NCI-H526 treated with DMSO at 0.1 percent for 48 hours (cell line): ENCODE results near the gene CSH1.
"Not testable (repeated sequence)": the region's sequence is repeated elsewhere in the genome, so short reads cannot be mapped to it uniquely, and the experiment has no call there.

ENCODE experiments used
- DNase-seq: peaks from one replicate; lab custom pipeline; 2025; lab: John Stamatoyannopoulos, UW

CSH1 gene

DNA sequence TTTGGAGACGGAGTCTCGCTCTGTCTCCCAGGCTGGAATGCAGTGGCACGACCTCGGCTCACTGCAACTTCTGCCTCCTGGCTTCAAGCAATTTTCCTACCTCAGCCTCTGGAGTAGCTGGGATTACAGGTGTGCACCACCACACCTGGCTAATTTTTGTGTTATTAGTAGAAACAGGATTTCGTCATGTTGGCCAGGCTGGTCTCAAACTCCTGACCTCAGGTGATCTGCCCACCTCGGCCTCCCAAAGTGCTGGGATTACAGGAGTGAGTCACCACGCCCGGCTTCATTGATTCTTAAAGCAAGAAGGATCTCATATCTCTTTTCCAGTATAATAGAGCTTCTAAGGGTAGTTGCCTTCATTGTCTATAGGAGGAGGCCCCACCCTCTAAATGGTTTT, 8.4 kb upstream of the CSH1 start:
- not testable (repeated sequence) for DNase-seq

DNA sequence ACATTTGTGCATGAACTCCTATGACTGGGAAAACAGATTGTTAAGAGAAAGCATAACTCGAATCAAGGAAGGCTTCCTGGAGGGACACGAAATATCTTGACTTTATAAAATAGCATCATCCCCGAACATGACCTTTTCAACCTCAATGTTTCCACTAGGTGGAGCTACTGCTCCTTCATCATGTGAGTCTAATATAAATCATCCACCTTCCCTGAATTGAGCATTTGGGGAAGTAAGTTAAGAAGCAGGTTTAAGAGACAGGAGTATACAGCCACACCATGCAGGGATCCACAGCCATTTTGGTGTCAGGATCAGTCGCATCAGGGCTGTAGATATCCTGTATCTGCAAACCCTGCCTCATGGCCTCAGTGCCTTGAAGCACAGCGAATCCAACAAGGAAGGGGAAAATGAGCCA, 7.4 kb upstream of the CSH1 start:
- DNase-seq: not testable (repeated sequence)

DNA sequence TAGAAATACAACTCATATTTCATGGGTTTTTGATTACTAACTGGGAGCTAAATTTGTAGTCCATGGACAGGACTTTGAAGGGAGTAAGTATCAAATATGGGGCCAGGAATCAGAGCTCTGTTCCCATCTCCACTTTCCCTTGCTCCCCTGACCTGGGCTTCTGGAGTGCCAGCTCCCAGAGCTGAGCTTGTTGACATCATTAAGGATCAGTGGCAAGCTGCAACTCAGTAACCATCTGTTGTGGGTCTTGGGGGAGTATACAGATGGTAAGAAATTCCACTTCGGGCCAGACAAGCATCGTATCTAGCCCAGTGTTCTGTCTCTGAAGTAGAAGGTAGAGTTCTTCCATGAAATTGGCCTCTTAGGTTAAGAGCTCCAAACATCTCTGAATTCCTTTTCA, 5.6 kb upstream of the CSH1 start:
- DNase-seq: not testable (repeated sequence)

DNA sequence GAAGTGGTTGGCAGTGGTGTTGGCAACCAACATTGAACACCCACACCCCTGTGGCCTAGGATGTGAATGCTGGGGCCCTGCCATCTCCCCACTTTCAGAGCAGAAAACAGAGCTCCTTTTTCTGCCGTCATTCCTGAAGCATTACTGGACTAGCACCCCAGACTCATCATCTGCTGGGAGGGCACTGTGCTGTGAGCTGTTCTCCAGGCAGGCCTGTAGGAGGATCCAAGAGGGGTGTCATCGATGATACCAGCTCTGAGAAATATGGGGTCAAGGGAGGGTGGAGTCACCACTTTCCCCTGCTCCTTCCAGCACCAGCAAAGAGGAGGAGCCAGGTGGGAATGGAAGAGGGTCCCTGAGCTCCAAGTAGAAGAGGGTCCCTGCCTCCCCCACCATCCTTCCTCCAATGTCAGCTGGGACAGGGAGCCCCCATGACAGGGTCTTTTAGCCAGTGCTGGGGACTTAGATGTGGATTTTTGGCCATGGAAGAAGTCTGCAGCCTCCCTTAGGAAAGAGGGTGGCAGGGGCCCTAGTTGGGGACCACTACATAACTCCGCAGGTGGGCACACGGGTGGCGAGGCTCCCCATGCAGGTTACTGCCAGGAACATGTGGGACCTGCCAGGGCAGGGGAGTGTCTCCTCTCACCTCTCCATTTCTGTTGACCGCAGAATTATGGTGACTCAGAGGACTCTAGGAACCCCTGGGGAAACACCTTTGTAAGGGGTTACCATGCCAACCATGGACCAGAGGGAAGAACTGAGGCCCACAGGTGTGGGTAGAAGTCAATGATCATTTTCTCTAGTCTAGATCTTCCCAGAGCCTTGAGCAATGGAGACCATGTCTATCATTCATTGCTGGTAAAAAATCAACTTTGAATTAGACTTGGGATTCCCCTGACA, 2.8 kb upstream of the CSH1 start:
- not testable (repeated sequence) for DNase-seq

DNA sequence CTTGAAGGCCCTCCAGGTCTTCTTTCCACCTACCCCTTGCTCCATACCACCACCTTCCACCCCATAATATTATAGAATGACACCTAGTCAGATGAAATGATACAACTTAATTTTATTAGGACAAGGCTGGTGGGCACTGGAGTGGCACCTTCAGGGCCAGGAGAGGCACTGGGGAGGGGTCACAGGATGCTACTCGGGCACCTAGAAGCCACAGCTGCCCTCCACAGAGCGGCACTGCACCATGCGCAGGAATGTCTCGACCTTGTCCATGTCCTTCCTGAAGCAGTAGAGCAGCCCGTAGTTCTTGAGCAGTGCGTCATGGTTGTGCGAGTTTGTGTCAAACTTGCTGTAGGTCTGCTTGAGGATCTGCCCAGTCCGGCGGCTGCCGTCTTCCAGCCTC, 1.6 kb downstream of the CSH1 start:
- not testable (repeated sequence) for DNase-seq

DNA sequence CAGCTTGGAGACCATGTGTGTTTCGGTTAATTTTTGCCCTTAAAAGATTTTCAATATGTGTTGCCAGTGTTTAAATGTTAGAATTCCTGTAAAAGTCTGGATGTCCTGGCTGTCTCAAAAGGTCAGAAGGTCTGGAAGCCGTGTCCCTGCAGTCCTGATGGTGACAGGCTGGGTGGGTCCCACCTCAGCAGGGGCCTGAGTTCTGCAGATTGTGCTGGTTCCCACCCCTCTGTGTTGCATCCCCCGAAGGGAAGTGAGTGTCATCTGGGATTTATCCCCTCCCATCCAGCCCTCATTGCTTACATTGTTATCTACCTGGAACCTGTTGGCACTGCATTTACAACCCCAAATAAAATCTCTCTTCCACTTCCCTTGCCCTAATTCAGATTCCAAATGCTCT, 2.4 kb downstream of the CSH1 start:
- not testable (repeated sequence) for DNase-seq

DNA sequence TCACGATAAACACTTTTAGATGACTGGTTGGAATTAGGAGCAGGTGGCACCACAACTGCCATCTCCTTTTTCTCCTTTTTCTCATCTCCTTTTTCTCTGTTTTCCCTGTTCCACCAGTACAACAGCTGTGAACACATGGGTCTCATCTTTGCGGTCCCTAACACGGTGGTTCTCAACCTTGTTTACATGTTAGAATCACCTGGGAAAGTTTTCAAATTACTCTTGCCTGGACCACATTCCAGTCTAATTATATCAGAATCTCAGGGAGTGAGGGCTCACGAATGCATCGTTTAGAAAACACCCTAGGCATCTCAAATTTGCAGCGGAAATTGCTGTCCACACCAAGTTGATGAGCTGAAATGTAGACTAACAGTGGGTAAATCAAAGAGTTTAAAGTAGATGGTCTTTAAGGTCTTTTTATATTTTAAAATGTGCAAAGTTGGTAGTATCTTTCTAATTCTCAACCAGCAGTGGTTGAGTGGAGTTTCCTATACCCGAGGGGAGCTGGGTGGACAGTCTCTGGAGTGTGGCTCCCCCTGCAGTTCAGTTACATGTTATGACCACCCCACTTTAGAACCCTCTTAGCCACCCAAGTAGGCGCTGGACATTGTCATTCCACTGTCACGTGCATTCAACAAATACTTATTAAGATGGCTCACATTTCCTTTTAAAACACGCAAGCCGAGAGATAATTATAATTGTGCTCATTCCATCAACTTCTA, 3.9 kb downstream of the CSH1 start:
- DNase-seq: not testable (repeated sequence)

DNA sequence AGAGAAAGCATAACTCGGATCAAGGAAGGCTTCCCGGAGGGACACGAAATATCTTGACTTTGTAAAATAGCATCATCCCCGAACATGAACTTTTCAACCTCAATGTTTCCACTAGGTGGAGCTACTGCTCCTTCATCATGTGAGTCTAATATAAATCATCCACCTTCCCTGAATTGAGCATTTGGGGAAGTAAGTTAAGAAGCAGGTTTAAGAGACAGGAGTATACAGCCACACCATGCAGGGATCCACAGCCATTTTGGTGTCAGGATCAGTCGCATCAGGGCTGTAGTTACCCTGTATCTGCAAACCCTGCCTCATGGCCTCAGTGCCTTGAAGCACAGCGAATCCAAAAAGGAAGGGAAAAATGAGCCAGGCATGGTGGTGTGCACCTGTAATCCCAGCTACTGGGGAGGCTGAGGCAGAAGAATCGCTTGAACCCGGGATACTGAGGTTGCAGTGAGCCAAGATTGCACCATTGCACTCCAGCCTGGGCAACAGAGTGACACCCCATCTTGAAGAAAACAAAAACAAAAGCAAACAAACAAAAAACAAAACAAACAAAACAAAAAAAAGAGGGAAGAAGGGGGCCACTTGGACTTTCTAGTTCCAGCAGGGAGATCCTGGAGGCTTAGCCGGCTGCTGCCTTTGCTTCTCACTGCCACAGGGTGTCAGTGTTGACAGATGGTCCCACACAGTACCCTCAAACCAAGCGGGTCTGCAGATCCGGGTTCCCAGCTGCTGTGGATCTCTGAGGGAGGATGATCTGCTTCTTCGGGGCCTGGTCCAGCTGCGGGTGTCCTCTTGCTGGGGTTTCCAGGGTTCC, 7.1 kb downstream of the CSH1 start:
- DNase-seq: not testable (repeated sequence)

DNA sequence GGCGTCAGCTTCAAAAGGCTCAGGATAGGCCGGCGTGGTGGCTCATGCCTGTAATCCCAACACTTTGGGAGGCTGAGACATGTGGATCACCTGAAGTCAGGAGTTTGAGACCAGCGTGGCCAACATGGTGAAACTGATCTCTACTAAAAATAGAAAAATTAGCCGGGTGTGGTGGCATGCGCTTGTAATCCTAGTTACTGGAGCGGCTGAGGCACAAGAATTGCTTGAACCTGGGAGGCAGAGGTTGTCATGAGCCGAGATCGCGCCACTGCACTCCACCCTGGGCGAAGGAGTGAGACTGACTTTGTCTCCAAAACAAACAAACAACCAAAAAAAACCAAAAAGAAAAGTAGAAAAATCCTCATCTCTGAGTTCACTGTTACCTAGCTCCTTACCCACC, 11.3 kb downstream of the CSH1 start:
- not testable (repeated sequence) for DNase-seq

DNA sequence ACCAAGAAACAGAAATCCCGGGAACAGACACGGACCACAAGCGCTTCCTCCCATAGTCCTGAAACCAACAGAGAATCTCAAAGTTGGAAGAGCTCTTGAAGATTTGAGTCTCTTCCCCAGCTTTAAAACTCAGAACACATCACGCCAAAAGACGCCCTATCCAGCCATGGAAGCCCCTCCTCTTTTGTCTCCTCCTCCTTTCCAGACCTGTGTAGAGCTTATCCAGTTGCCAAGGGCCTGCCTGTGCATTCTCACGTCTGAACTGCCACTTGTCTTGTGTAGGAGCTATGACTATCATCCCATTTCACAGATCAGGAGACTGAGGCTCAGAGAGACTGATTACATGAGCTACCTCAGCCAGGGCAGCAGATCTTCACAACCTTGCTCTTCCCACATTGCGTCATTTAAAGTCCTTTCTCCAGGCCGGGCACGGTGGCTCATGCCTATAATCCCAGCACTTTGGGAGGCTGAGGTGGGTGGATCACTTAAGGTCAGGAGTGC, 13.7 kb downstream of the CSH1 start:
- not testable (repeated sequence) for DNase-seq

DNA sequence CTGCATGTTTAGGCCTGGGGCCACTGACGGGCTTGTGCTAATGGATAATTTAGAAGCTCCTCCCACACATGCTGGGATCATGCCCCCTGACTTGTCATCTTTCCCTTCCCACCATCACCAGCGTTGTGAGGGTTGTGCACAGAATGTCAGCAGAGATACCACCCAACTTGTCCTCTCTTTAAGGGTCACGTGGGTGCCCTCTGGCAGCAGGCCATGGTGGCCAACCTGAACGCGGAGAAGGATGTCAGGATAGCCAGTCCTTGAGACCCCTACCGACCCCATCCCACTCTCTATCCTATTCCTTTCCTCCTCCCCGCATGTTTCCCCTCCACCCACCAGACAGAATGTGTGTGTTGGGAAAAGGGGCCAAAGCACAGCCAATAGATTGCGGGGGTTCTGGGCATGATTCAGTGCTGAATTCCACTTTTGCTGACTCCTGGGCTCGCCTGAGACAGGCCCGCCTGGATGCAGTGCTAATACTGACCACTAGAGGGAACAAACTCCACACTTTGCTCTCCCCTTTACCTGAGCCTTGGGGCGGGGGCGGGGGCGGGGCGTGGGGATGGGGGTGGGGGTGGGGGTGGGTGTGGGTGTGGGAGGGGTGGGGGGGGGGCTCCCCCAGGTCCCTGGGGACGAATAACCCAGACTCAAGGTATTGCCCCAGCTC, 14.3 kb downstream of the CSH1 start, which contains the start of gene GH2:
TSS of gene GH2 (minus strand) at position 10 of the 667 bp plus-strand sequence. CDS start 143 bp downstream, outside the sequence.
- DNase-seq: no peak

DNA sequence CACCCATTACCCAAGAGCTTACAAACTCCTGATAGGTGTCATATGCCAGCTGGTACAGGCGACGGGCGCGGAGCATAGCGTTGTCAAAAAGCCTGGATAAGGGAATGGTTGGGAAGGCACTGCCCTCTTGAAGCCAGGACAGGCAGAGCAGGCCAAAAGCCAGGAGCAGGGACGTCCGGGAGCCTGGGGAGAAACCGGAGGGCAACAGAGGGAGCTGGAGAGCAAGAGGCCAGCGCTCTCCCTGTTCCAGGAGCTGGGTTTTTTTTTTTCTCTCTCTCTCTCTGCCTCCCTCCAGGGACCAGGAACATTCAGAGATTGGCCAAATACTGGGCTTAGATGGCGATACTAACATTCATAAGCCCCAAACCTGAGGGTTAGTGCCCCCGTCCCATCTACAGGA, 15.0 kb downstream of the CSH1 start:
- not testable (repeated sequence) for DNase-seq

DNA sequence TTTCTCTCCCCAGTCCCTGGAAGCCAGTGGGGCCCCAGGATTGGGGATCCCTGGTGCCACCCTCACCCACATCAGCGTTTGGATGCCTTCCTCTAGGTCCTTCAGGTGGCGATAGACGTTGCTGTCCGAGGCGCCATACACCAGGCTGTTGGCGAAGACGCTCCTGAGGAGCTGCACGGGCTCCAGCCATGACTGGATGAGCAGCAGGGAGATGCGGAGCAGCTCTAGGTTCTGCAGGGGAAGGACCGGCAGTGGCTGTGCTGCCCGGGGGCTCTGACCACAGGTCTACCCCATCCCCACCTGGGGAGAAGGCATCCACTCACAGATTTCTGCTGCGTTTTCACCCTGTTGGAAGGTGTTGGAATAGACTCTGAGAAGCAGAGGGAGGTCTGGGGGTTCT, 15.7 kb downstream of the CSH1 start:
- DNase-seq: no peak

DNA sequence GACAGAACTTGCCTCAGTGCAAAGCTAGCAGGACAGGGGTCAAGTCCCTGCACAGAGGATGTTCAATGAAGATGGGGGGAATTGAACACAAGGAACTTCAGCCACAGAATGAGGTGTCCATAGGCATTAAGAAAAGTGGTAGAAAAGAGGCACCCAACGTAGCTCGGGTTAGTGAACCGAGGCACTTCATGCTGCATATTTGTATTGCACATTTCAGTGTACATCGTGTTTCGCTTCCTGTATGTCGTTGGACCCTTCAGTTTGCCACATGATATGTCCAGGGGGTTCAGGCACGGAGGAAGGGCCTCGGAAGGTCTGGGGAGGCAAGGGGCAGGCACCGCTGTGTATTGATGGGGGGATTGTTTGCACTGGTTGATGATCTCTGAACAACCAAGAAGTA, 18.0 kb downstream of the CSH1 start:
- DNase-seq: not testable (repeated sequence)

DNA sequence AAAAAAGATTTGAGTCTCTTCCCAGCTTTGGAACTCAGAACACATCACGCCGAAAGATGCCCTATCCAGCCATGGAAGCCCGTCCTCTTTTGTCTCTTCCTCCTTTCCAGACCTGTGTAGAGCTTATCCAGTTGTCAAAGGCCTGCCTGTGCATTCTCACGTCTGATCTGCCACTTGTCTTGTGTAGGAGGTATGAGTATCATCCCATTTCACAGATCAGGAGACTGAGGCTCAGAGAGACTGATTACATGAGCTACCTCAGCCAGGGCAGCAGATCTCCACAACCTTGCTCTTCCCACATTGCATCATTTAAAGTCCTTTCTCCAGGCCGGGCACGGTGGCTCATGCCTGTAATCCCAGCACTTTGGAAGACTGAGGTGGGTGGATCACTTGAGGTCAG, 21.7 kb downstream of the CSH1 start:
- DNase-seq: not testable (repeated sequence)

DNA sequence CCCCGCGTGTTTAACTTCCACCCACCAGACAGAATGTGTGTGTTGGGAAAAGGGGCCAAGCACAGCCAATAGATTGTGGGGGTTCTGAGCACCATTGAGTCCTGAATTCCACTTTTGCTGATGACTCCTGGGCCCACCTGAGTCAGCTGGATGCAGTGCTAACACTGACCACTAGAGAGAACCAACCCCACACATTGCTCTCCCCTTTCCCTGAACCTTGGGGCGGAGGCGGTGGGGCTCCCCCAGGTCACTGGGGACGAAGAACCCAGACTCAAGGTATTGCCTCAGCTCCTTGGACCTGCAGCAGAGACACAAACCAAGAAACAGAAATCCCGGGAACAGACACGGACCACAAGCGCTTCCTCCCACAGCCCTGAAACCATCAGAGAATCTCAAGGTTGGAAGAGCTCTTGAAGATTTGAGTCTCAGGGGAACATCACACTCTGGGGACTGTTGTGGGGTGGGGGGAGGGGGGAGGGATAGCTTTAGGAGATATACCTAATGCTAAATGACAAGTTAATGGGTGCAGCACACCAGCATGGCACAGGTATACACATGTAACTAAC, 22.2 kb downstream of the CSH1 start:
- DNase-seq: not testable (repeated sequence)

DNA sequence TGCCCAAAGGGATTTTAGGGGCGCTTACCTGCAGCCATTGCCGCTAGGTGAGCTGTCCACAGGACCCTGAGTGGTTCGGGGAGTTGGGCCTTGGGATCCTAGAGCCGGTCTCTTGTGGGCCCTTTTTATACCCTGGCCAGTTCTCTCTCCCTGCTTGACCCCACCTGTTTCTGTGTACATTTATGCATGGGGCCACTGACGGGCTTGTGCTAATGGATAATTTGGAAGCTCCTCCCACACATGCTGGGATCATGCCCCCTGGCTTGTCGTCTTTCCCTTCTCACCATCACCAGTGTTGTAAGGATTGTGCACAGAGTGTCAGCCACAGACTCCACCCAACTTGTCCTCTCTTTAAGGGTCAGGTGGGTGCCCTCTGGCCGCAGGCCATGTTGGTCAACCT, 22.8 kb downstream of the CSH1 start, which contains the start of gene CSH2:
TSS of gene CSH2 (minus strand) at position 101 of the 400 bp plus-strand sequence. CDS start at position 38, 63 bp downstream.
- DNase-seq: not testable (repeated sequence)

DNA sequence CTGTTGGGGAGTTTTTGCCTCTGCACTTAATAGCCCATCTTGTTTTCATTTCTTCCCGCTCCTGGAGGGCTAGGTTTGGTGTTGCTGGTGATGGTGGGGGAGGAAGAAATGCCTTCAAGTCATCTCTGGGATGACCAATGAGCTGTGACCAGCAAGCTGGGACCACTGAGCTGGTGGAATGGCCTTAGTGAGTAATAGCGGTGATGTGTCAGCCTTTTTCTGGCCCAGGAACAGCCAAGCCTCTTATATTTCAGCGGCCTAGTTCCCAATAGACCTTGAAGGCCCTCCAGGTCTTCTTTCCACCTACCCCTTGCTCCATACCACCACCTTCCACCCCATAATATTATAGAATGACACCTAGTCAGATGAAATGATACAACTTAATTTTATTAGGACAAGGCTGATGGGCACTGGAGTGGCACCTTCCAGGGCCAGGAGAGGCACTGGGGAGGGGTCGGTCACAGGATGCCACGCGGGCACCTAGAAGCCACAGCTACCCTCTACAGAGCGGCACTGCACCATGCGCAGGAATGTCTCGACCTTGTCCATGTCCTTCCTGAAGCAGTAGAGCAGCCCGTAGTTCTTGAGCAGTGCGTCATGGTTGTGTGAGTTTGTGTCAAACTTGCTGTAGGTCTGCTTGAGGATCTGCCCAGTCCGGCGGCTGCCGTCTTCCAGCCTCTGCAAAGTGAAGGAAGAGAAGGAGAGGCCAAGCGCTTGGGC, 24.6 kb downstream of the CSH1 start:
- DNase-seq: not testable (repeated sequence)

DNA sequence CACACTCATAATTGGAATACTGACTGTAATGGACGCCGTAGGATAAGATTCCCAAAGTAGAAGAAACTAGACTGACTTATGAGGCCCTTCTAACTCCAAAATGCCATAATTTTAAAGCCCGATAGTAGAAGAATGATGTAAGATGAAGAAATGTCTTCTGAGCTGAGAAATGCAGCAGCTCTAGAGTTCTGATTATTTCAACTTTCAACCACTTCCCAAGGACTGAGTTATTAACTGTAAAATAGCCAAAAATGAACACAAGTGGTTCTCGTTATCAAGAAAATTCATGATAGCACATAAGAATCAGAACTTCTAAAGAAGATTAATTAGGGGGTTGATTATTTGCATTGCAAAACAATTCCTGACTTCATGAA, 26.1 kb downstream of the CSH1 start:
- DNase-seq: not testable (repeated sequence)
